ENCODE results near the gene HLCS. TPM values are rescaled to one million over a fixed set of nuclear protein-coding genes. Genes with fewer than 3 reads are reported as not detected.
A peak's percentile ranks its signal among the peaks of the same experiment; 100 is the strongest.

Gene HLCS
- polyA plus RNA-seq, 1 experiment, result 22.3 TPM

GRCh38 chr21:36839735-36840134, 126.7 kb downstream of the HLCS start:
- CTCF ChIA-PET, result interaction anchor here (1.0 kb wide), 1 partner anchor 14 kb away, joined by 8 read pairs; no protein-coding TSS in a partner anchor
- no peaks in the 10 kb centered on the region for H3K27me3 ChIP-seq (ENCODE audit: control insufficient read depth, insufficient read depth, low read length)
- DNase-seq (ENCODE audit: low read depth, low spot score), result no peak
- POLR2A ChIA-PET, result no interaction called here
- no peak for TF ChIP-seq CTCF (IDR thresholded peaks at IDR 0.05; ENCODE audit: low read depth, low read length)
- H3K9me3 ChIP-seq (ENCODE audit: control insufficient read depth, insufficient read depth, low read length), result no peaks in the 10 kb centered on the region
- no peak overlapping the region for H3K4me3 ChIP-seq (ENCODE audit: low read depth, low read length)
- no peak overlapping the region for H3K27ac ChIP-seq (ENCODE audit: low read depth, low read length)

- DNase-seq (ENCODE audit: low read depth, low spot score), result peak; percentile 61
- no peaks in the 10 kb centered on the region for H3K27me3 ChIP-seq (ENCODE audit: control insufficient read depth, insufficient read depth, low read length)
- no peak for TF ChIP-seq CTCF (IDR thresholded peaks at IDR 0.05; ENCODE audit: low read depth, low read length)
- H3K4me3 ChIP-seq (ENCODE audit: low read depth, low read length), result no peak overlapping the region
- CTCF ChIA-PET, result no interaction called here
- POLR2A ChIA-PET, result interaction anchor here (0.7 kb wide), 1 partner anchor 64 kb away, joined by 4 read pairs; no protein-coding TSS in a partner anchor
- H3K9me3 ChIP-seq (ENCODE audit: control insufficient read depth, insufficient read depth, low read length), result no peaks in the 10 kb centered on the region
- peak overlapping the region; percentile 66 for H3K27ac ChIP-seq (ENCODE audit: low read depth, low read length)
These were observed 127.3 kb downstream of the HLCS start for GRCh38 chr21:36839123-36839522.

GRCh38 chr21:36835383-36835795, 131.1 kb downstream of the HLCS start:
- no peak overlapping the region for H3K27ac ChIP-seq (ENCODE audit: low read depth, low read length)
- no peak overlapping the region for H3K4me3 ChIP-seq (ENCODE audit: low read depth, low read length)
- ChIA-PET POLR2A (no interaction called here), CTCF (interaction anchor here (1.3 kb wide), 1 partner anchor 19 kb away, joined by 3 read pairs; no protein-coding TSS in a partner anchor)
- no peaks in the 10 kb centered on the region for H3K9me3 ChIP-seq (ENCODE audit: control insufficient read depth, insufficient read depth, low read length)
- no peak for TF ChIP-seq CTCF (IDR thresholded peaks at IDR 0.05; ENCODE audit: low read depth, low read length)
- H3K27me3 ChIP-seq (ENCODE audit: control insufficient read depth, insufficient read depth, low read length), result no peaks in the 10 kb centered on the region
- no peak for DNase-seq (ENCODE audit: low read depth, low spot score)

GRCh38 chr21:36834192-36834591, 132.3 kb downstream of the HLCS start:
- DNase-seq (ENCODE audit: low read depth, low spot score), result no peak
- POLR2A ChIA-PET, result no interaction called here
- CTCF ChIA-PET, result no interaction called here
- Histone ChIP-seq H3K9me3 (ENCODE audit: control insufficient read depth, insufficient read depth, low read length) (no peaks in the 10 kb centered on the region), H3K27ac (ENCODE audit: low read depth, low read length) (no peak overlapping the region), H3K4me3 (ENCODE audit: low read depth, low read length) (no peak overlapping the region), H3K27me3 (ENCODE audit: control insufficient read depth, insufficient read depth, low read length) (no peaks in the 10 kb centered on the region)
- no peak for TF ChIP-seq CTCF (IDR thresholded peaks at IDR 0.05; ENCODE audit: low read depth, low read length)

GRCh38 chr21:36830100-36830499, 136.4 kb downstream of the HLCS start:
- POLR2A ChIA-PET, result no interaction called here
- no peak for DNase-seq (ENCODE audit: low read depth, low spot score)
- no peak overlapping the region for H3K27ac ChIP-seq (ENCODE audit: low read depth, low read length)
- no peaks in the 10 kb centered on the region for H3K27me3 ChIP-seq (ENCODE audit: control insufficient read depth, insufficient read depth, low read length)
- TF ChIP-seq CTCF (IDR thresholded peaks at IDR 0.05; ENCODE audit: low read depth, low read length), result no peak
- H3K4me3 ChIP-seq (ENCODE audit: low read depth, low read length), result no peak overlapping the region
- H3K9me3 ChIP-seq (ENCODE audit: control insufficient read depth, insufficient read depth, low read length), result no peaks in the 10 kb centered on the region
- CTCF ChIA-PET, result no interaction called here
